Skin epidermis (tissue), 12 donors: ENCODE measurements around the gene RELN.
"Not testable (repeated sequence)": the region's sequence is repeated elsewhere in the genome, so short reads cannot be mapped to it uniquely, and the experiment has no call there.

Experiments used
- H3K27ac ChIP-seq, 21 experiments: fragments of 200-600 bp; sonication (generic) in 11 of 21; one replicate each; pipeline ENCODE4 v1.5.0; 2020; ENCODE audit warnings: mild to moderate bottlenecking in 3 of 21, inconsistent platforms in 2 of 21, moderate library complexity in 2 of 21
- H3K4me3 ChIP-seq, 7 experiments: fragments of 200-600 bp; sonication (generic) in 2 of 7; one replicate each; pipeline ENCODE4 v1.5.0; 2020; ENCODE audit warnings: inconsistent platforms in 2 of 7, mild to moderate bottlenecking in 2 of 7, moderate library complexity in 1 of 7

The RELN gene

DNA sequence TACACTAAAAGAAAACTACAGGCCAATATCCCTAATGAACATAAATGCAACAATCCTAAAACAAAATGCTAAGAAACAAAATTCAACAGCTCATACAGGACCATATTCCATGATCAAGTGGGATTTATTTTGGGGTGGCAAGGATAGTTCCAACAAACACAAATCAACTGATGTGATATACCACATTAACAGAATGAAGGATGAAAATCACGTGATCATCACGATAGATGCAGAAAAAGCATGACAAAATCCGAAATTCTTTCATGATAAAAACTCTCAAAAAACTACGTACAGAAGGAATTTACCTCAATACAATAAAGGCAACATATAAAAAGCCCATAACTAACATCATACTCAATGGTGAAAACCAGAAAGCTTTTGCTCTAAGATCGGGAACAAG, 124.0 kb downstream of the RELN start:
- no peak overlapping the region for H3K4me3 ChIP-seq

GRCh38 chr7:103862302-103863035, 127.0 kb downstream of the RELN start:
- no peak overlapping the region for H3K27ac ChIP-seq
- no peak overlapping the region for H3K4me3 ChIP-seq

More for the DNA sequence above, 124.0 kb downstream of the RELN start:
- no peak overlapping the region for H3K27ac ChIP-seq

DNA sequence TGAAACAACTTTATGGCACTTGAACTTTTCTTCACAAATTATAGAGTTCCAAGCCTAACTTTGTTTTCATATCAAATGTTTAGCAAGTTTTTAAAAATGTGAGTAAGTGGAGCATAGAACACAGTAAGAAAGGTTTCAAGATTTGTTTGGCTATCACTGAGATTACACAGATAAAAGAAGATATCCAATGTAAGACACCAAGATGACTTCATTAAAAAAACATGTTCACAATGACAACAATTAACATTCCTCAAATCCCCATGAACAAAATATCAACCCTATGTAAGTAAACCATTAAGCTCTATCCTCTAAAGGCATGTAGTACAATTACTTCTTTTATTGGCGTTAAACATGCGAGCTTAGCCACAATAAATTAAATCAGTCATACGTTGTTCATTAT, 129.7 kb downstream of the RELN start:
- Histone ChIP-seq H3K27ac (no peak overlapping the region), H3K4me3 (no peak overlapping the region)

GRCh38 chr7:103857435-103857834, 132.0 kb downstream of the RELN start:
- Histone ChIP-seq H3K27ac (no peak overlapping the region), H3K4me3 (no peak overlapping the region)

GRCh38 chr7:103856929-103857328, 132.5 kb downstream of the RELN start:
- Histone ChIP-seq H3K27ac (no peak overlapping the region), H3K4me3 (no peak overlapping the region)

DNA sequence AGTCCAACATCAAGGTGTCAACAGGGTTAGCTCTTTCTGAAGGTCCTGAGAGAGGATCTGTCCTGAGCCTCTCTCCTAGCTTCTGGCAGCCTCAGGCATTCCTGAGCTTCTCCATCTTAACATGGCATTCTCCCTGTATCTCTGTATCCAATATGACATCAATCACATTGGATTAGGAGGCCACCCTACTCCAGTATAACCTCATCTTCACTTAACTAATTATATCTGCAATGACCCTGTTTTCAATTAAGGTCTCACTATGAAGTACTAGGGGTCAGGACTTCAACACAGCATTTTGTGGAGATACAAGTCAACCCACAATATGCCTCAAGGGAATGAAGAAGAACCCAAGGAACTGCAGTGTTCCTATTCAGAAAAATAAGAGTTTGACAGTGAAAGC, 133.8 kb downstream of the RELN start:
- H3K27ac ChIP-seq: no peak overlapping the region
- no peak overlapping the region for H3K4me3 ChIP-seq

- Histone ChIP-seq H3K27ac (no peak overlapping the region), H3K4me3 (no peak overlapping the region)
Measured at GRCh38 chr7:103854611-103855010, 134.8 kb downstream of the RELN start.

DNA sequence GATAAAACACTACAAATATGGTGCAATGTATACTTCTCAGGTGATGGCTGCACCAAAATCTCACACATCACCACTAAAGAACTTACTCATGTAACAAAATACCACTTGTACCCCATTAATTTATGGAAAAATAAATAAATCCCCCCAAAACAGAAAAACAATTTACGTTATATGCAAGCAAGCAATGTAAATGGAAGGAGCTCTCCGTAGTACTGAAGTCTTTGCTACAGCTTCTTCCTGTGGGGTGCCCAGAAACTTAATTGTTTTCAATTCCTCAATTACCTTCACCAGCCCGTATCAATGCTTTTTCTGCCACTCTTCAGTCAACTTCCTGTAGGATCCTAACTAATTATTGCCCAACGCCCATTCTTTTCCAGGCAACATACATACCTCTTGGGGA, 138.1 kb downstream of the RELN start:
- no peak overlapping the region for H3K27ac ChIP-seq
- H3K4me3 ChIP-seq: no peak overlapping the region

DNA sequence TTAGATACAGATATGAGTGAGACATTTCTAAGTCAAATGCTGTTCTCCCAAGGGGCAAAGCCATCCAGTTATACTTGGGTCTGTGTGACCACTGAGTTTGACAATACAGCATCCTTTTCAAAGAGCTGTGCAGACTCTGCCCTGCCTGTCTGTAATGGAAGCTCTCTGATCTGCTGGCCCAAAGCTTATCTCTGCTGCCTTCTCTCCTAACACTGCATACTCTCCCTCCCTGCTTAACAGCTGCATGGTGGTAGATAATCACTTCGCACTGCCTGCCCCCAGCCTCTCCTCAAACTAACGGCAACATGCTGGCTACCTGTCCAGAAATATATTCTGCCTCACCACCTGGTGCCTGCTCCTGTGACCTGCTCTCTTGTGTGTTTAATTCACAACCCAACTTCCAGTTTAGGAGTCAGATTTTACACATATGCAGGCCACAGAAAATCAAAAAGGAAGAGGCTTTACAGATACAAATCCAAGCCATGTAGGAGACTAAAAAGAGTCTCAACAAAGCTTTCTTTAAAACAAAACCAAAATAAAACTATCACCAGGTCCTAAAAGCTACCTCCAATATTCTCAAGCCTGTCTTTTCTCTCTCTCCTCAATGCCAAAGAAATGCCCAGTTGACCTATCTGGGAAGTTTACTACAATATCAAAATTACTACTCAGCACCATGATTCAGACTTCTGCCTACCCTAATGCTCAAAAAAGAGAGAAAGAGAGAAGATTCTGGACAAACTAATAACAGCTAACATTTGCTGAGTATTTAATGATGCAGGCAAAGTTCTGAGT, 145.6 kb downstream of the RELN start:
- Histone ChIP-seq H3K4me3 (no peak overlapping the region), H3K27ac (no peak overlapping the region)

DNA sequence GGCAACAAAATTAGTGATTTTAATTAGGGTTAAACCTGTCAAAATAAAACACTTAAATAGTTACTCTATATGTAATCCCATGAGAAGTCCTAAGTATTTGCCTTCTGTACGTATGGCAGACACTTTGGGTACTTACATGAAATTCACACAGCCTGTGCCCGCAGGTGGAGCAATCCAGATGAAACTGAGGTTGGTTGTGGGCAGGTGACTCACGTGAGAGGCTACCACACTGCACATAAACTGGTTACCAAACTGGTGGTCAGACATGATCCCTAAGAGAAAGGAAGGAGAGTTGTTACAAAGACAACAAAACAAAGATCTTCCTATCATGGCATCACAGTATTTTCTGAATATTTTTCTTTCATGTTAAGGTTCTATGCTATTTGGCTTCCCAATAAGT, 156.1 kb downstream of the RELN start:
- Histone ChIP-seq H3K27ac (no peak overlapping the region), H3K4me3 (no peak overlapping the region)

GRCh38 chr7:103832438-103832837, 157.0 kb downstream of the RELN start:
- Histone ChIP-seq H3K27ac (no peak overlapping the region), H3K4me3 (no peak overlapping the region)

GRCh38 chr7:103824251-103824650, 165.2 kb downstream of the RELN start:
- H3K27ac ChIP-seq: no peak overlapping the region
- no peak overlapping the region for H3K4me3 ChIP-seq

GRCh38 chr7:103823084-103823483, 166.4 kb downstream of the RELN start:
- H3K4me3 ChIP-seq: no peak overlapping the region
- H3K27ac ChIP-seq: no peak overlapping the region

DNA sequence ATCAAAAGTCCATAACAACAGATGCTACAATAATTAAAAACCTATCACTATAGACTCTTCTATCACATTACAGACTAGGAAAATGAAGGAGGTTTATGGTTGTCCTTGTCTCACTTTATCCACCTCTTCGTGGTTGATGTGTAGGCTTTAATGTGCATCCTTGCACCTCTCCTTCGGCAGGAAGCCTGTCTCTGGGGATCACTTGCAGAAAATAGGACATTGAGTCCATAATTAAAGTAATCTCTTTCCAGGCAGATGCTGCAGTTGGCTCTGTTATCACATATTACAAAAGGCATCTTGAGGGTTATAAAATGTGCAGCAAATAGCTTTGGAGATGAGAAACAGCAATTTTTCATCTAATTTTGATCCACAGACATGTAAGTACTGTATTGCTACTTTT, 168.4 kb downstream of the RELN start:
- Histone ChIP-seq H3K27ac (no peak overlapping the region), H3K4me3 (no peak overlapping the region)

GRCh38 chr7:103815972-103816371, 173.5 kb downstream of the RELN start:
- H3K4me3 ChIP-seq, H3K27ac ChIP-seq: not testable (repeated sequence)

- no peak overlapping the region for H3K27ac ChIP-seq
- no peak overlapping the region for H3K4me3 ChIP-seq
Measured at GRCh38 chr7:103813970-103814369, 175.5 kb downstream of the RELN start.

GRCh38 chr7:103811997-103812396, 177.5 kb downstream of the RELN start:
- no peak overlapping the region for H3K4me3 ChIP-seq
- no peak overlapping the region for H3K27ac ChIP-seq

DNA sequence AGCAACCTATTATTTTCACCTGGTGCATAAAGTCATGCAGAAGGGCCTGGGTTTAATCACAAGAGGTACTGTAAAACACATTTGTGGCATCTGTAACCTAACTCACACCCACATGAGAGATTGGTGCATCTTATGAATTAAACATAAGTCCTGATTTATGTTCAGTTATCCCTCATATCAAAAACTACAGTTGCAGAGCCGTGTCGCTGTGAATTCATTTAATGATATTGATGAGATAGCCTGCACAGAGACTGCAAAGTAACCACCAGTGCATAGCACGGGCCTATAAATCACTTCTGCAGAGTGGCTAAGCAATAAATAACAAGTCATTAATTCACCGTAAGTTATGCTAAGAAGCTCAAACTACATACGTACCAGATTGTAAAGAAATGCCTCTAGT, 178.2 kb downstream of the RELN start:
- no peak overlapping the region for H3K4me3 ChIP-seq
- no peak overlapping the region for H3K27ac ChIP-seq

DNA sequence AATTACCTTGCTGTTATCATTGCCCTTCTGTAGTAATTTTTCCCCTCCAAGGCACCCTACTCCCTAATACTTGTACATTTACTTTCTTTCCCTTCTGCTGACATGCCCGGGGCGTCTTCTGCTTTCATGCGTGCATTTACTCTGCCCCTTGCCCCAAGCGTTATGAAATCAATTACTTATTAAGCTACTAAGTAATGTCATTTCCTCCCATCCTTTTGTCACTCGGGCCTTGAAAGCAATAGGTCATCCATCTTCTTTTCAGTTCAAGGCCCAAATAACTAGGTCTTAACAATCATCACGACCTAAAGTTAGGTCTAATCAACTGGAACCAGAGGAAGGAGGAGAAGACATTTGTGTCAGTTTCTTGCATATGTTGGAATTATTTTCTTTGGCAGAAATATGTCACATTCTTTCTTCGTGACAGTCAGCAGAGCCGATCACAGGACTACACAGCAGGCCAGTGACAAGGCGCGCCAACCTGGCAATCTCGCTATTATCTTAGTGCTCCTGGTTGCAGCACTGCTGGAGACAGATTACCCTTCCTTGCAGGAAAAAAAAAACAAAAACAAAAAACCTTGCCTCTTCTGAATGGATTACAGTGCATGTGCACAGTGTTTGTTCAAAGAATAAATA, 179.2 kb downstream of the RELN start:
- no peak overlapping the region for H3K27ac ChIP-seq
- H3K4me3 ChIP-seq: no peak overlapping the region

DNA sequence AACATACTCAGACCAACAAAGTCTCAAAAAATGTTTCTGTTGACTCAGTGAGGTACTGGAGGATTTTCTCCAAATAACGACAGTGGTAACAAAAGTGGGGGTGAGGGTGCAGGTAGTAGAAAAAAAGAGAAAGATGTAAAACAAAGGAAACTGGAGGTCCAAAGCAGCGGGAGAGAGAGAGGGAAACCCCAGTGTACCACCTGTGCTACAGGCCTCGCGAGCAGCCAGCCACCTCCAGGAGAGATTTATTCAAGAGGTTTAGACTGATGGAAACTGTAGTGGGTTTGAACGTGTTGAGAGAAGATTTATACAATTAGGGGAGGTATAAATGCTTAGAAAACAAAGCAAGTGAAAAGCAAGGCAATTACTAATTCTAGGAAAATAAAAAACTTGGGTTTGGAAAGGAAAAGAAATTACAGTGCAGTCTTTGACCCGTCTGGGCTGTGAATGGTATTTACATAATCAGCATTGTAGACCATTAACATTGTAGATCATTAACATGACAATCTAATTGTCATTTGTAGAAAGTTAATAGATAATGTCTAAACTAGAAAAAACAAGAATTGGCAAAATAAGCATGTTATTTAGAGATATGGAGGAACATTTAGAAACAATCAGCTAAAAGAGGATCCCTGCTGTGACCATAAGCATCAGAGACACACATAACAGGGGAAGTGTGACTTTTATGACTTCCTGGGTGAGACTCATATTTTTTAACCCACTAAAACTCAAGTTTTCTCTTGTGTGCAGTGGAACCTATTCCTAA, 180.0 kb downstream of the RELN start:
- no peak overlapping the region for H3K4me3 ChIP-seq
- no peak overlapping the region for H3K27ac ChIP-seq
